ENCODE measurements around the gene RARS1. TPM values are rescaled to one million over a fixed set of nuclear protein-coding genes. Genes with fewer than 3 reads are reported as not detected.

RARS1 gene
- total and polyA plus RNA-seq, 2 experiments from 2014 or later, result 56.2 to 187 TPM

Small RNA genes lying within 50 kb of the gene (microRNA-seq; reads per million reads assigned to microRNA genes)
- gene MIR103A1 (not detected), gene MIR103B1 (not detected)

Small RNA genes lying within 50 kb of the gene (small RNA-seq; reads per million reads assigned to genes)
- 0.53 reads per million, percentile 42 among the genes with 10 or more reads in this experiment for gene MIR103A1

Other genes with a start within 250 kb of the RARS1 start
- 22.6 and 27.6 TPM in 2 replicates for gene WWC1, start 194.8 kb upstream of the RARS1 start, total RNA-seq
- gene WWC1, start 194.8 kb upstream of the RARS1 start, polyA plus RNA-seq, result 21.5 and 27.8 TPM in 2 replicates
- 1.7 and 1.8 TPM in 2 replicates for gene FBLL1, start 42.8 kb downstream of the RARS1 start, total RNA-seq
- gene FBLL1, start 42.8 kb downstream of the RARS1 start, polyA plus RNA-seq, result 1.2 and 2.4 TPM in 2 replicates
- gene PANK3, start 92.9 kb downstream of the RARS1 start, total RNA-seq, result 86.3 and 104 TPM in 2 replicates
- gene PANK3, start 92.9 kb downstream of the RARS1 start, polyA plus RNA-seq, result 15.4 and 25.8 TPM in 2 replicates